K562 (cell line): ENCODE results near the gene PDZK1IP1. TPM values are rescaled to one million over a fixed set of nuclear protein-coding genes. Genes with fewer than 3 reads are reported as not detected.
A peak's percentile ranks its signal among the peaks of the same experiment; 100 is the strongest.

Source experiments
- BRF2 ChIP-seq: IDR thresholded peaks from 3 replicates; pipeline ENCODE4 v1.6.1; 2011; ENCODE audit warnings: borderline replicate concordance, mild to moderate bottlenecking; ENCODE audit not compliant: insufficient read length, insufficient read depth
- DLX4 ChIP-seq: fragments of 250-450 bp; sonication (Bioruptor Pico); IDR thresholded peaks from 2 replicates; pipeline ENCODE4 v1.6.1; 2021; ENCODE audit warnings: mild to moderate bottlenecking
- DMBX1 ChIP-seq: fragments of 250-450 bp; sonication (Bioruptor Pico); IDR thresholded peaks from 2 replicates; pipeline ENCODE4 v1.8.0; 2022; ENCODE audit warnings: inconsistent platforms, mild to moderate bottlenecking, moderate library complexity, borderline replicate concordance
- E2F4 ChIP-seq: sonication (generic); formaldehyde crosslinking; IDR thresholded peaks from 2 replicates; pipeline ENCODE4 v1.8.0; 2022; ENCODE audit warnings: mild to moderate bottlenecking, low read depth, missing genetic modification reagents
- FOXM1 ChIP-seq, 2 experiments: fragments of 450-650 bp in 1 of 2; sonication (generic) in 1 of 2; formaldehyde crosslinking in 1 of 2; IDR thresholded peaks; 2 replicates each; pipeline versions ENCODE4 v1.6.1 to v1.9.0; 2017 to 2022; ENCODE audit warnings: low read depth in 2 of 2, mild to moderate bottlenecking in 2 of 2, missing genetic modification reagents in 1 of 2, moderate library complexity in 1 of 2
- HIVEP1 ChIP-seq: fragments of 250-450 bp; sonication (Bioruptor Pico); IDR thresholded peaks from 2 replicates; pipeline ENCODE4 v1.4.0; 2020; ENCODE audit warnings: mild to moderate bottlenecking
- HLTF ChIP-seq: fragments of 450-650 bp; IDR thresholded peaks from 2 replicates; pipeline ENCODE4 v1.6.1; 2016
- ZNF507 ChIP-seq: conservative IDR thresholded peaks from 2 replicates; pipeline ENCODE4 v1.6.1; 2017; ENCODE audit warnings: missing genetic modification characterization, missing compliant biosample characterization
- ZNF592 ChIP-seq: fragments of 450-650 bp; IDR thresholded peaks from 2 replicates; pipeline ENCODE4 v1.6.1; 2017; ENCODE audit warnings: antibody characterized with exemption, mild to moderate bottlenecking
- polyA plus RNA-seq, 8 experiments: library from polyadenylated mRNA; depleted of rRNA in 4 of 8; stranded (reverse) in 5 of 8; unstranded in 3 of 8; fragments of >200 nt; fragmentation: Nextera tagmentation in 2 of 8; fragmentation: Illumina TruSeq in 1 of 8; extraction: Ambion mirVana in 2 of 8; extraction: Trizol in 1 of 8; gene quantifications; 2 replicates each; pipeline versions ENCODE4 v1.2.1 to v1.2.3, GENCODE V29; 2011 to 2014; ENCODE audit warnings: inconsistent platforms in 1 of 8, missing spikeins in 1 of 8
- total RNA-seq, 7 experiments: library from RNA; depleted of rRNA in 6 of 7; stranded (reverse); fragments of >200 nt in 6 of 7; fragmentation: Illumina TruSeq in 2 of 7; extraction: Trizol in 2 of 7; gene quantifications; 2 replicates each; pipeline versions ENCODE4 v1.2.1 to v1.2.3, GENCODE V29; 2011 to 2021; ENCODE audit warnings: low replicate concordance in 1 of 7
- TF ChIP-seq, protein P1 (sequence below): fragments of 250-450 bp; sonication (Bioruptor Pico); IDR thresholded peaks from 2 replicates; pipeline ENCODE4 v1.4.0; 2020; ENCODE audit warnings: borderline replicate concordance
- TF ChIP-seq, protein P2 (sequence below), 2 experiments: fragments of 450-650 bp; IDR thresholded peaks; 2 replicates each; pipeline ENCODE4 v1.6.1; 2018; ENCODE audit warnings: mild to moderate bottlenecking in 2 of 2, low read depth in 1 of 2; ENCODE audit not compliant: partially characterized antibody in 2 of 2

Gene PDZK1IP1
- total and polyA plus RNA-seq, 9 of the 15 experiments (the other 6 are each of a cell fraction or from before 2014, with no cell fraction given) = 0.17 to 0.68 (median 0.53) TPM; not detected in 2

DNA sequence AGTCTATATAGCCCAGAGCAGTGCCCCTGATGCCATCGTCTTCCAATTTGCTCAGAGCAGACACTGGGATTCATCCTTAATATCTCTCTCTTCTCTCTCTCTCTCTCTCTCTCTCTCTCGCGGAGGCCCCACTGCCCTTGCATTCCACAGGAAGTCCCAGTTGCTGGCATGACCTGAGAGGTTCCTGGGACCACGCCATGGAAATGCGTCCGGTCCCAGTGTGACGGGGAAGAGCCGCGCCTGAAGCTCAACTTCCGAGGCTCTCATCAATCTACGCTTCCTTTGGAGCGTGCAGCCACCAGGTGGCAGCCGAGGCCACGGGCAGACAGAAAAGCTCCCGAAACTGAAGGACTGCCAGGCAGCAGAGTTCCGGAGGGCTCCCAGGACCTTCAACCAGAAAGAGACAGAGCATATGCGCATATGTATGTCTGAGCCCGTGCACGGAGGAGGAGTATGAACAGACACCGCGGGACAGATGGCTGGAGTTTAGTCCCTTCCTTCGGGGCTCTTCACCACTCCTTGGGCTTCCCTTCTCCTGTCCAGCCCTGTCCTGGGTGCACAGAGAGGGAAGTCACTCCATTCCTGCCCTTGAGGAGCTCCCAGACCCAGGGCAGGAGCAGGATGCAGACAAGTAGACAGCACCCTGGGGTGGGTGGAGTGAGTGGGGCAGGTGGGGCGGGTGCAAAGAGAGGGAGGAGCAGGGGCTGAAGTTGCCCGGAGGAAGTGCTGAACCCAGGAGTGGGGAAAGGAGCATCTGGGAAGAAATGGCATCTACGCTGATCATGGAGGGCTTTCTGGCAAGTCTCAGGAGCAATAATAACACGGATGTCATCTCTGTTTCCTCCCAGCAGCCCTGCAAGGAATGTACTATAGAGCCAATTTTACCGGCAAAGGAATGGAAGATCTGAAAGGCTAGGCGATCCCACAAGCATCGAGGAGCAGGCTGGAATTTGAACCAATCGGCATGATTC is 10.5 kb downstream of the PDZK1IP1 start (continued):
- TF ChIP-seq ZNF592 = peak; percentile 82
- TF ChIP-seq, protein P1, sequence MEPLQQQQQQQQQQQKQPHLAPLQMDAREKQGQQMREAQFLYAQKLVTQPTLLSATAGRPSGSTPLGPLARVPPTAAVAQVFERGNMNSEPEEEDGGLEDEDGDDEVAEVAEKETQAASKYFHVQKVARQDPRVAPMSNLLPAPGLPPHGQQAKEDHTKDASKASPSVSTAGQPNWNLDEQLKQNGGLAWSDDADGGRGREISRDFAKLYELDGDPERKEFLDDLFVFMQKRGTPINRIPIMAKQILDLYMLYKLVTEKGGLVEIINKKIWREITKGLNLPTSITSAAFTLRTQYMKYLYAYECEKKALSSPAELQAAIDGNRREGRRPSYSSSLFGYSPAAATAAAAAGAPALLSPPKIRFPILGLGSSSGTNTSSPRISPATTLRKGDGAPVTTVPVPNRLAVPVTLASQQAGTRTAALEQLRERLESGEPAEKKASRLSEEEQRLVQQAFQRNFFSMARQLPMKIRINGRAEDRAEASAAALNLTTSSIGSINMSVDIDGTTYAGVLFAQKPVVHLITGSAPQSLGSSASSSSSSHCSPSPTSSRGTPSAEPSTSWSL (CRISPR knock-in tag) = no peak
- TF ChIP-seq, protein P2, sequence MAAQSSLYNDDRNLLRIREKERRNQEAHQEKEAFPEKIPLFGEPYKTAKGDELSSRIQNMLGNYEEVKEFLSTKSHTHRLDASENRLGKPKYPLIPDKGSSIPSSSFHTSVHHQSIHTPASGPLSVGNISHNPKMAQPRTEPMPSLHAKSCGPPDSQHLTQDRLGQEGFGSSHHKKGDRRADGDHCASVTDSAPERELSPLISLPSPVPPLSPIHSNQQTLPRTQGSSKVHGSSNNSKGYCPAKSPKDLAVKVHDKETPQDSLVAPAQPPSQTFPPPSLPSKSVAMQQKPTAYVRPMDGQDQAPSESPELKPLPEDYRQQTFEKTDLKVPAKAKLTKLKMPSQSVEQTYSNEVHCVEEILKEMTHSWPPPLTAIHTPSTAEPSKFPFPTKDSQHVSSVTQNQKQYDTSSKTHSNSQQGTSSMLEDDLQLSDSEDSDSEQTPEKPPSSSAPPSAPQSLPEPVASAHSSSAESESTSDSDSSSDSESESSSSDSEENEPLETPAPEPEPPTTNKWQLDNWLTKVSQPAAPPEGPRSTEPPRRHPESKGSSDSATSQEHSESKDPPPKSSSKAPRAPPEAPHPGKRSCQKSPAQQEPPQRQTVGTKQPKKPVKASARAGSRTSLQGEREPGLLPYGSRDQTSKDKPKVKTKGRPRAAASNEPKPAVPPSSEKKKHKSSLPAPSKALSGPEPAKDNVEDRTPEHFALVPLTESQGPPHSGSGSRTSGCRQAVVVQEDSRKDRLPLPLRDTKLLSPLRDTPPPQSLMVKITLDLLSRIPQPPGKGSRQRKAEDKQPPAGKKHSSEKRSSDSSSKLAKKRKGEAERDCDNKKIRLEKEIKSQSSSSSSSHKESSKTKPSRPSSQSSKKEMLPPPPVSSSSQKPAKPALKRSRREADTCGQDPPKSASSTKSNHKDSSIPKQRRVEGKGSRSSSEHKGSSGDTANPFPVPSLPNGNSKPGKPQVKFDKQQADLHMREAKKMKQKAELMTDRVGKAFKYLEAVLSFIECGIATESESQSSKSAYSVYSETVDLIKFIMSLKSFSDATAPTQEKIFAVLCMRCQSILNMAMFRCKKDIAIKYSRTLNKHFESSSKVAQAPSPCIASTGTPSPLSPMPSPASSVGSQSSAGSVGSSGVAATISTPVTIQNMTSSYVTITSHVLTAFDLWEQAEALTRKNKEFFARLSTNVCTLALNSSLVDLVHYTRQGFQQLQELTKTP (IDR thresholded peaks at IDR 0.05; ENCODE audit: low read depth in 1 of 2, partially characterized antibody in 2 of 2) = peak in 1 of 2 experiments; percentile 91
- no peak for TF ChIP-seq DLX4 (CRISPR knock-in tag)
- TF ChIP-seq HIVEP1 (CRISPR knock-in tag) = no peak
- TF ChIP-seq HLTF = 0 out of 2 replicates have a peak, but pooled peaks have one; percentile 13
- no peak for TF ChIP-seq E2F4 (CRISPR knock-in tag)
- no peak for TF ChIP-seq FOXM1 (IDR thresholded peaks at IDR 0.05; ENCODE audit: low read depth)
- no peak for TF ChIP-seq FOXM1 (CRISPR knock-in tag; IDR thresholded peaks at IDR 0.05; ENCODE audit: low read depth)
- TF ChIP-seq ZNF507 (tag) = no peak
- no peak for TF ChIP-seq DMBX1 (CRISPR knock-in tag)
- no peak for TF ChIP-seq BRF2
